ENCODE measurements around the gene EDC3. TPM values are rescaled to one million over a fixed set of nuclear protein-coding genes. Genes with fewer than 3 reads are reported as not detected.
A peak's percentile ranks its signal among the peaks of the same experiment; 100 is the strongest.

The EDC3 gene
- total RNA-seq, 2 experiments from 2014 or later: 11.0 to 11.1 TPM

DNA sequence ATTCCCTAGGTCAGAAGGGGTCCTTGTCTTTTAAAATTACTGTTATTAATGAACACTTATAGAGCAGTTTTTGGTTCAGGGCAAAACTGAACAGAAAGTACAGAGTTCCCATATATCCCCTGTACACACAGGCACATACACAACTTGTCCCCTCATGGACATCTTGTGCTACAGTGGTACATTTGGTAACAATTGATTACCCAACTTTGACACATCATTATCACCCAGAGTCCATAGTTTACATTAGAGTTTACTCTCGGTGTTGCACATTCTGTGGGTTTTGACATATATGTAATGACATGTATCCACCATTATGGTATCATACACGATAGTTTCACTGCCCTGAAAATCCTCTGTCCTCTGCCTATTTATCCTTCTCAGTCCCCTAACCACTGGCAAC, 984 bp upstream of the EDC3 start:
- intact Hi-C loops (cut with DNase I, micrococcal nuclease): loop anchor here in 1 of 2 experiments (2.0 to 10.0 kb wide), 5 partner anchors 30 to 508 kb away; partner anchors contain the start of genes ARID3B, C15orf39, COX5A and ULK3
- no peaks in the 10 kb centered on the region for H3K27me3 ChIP-seq (ENCODE audit: control insufficient read depth in 1 of 2, insufficient read depth in 2 of 2, low read length in 2 of 2)
- peak overlapping the region in 1 of 2 donors; percentile 83 for H3K27ac ChIP-seq (ENCODE audit: low read depth in 1 of 2, low read length in 2 of 2)
- TF ChIP-seq, protein P1, sequence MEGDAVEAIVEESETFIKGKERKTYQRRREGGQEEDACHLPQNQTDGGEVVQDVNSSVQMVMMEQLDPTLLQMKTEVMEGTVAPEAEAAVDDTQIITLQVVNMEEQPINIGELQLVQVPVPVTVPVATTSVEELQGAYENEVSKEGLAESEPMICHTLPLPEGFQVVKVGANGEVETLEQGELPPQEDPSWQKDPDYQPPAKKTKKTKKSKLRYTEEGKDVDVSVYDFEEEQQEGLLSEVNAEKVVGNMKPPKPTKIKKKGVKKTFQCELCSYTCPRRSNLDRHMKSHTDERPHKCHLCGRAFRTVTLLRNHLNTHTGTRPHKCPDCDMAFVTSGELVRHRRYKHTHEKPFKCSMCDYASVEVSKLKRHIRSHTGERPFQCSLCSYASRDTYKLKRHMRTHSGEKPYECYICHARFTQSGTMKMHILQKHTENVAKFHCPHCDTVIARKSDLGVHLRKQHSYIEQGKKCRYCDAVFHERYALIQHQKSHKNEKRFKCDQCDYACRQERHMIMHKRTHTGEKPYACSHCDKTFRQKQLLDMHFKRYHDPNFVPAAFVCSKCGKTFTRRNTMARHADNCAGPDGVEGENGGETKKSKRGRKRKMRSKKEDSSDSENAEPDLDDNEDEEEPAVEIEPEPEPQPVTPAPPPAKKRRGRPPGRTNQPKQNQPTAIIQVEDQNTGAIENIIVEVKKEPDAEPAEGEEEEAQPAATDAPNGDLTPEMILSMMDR (IDR thresholded peaks at IDR 0.05): no peak
- ChIA-PET POLR2A (interaction anchor here (1.4 to 1.9 kb wide), 2 partner anchors 29 to 82 kb away, joined by 7 to 8 read pairs; partner anchors contain the start of gene CLK3), CTCF (no interaction called here)
- H3K27me3 Mint-ChIP-seq: peaks cover 8% of the 10 kb centered on the region
- DNase-seq: no peak
- H3K4me1 ChIP-seq (ENCODE audit: insufficient read depth, low read length): peaks cover 16% of the 10 kb centered on the region
- no peaks in the 10 kb centered on the region for H3K36me3 ChIP-seq (ENCODE audit: insufficient read depth, low read length)
- peaks cover 39% of the 10 kb centered on the region for H3K4me1 Mint-ChIP-seq (ENCODE audit: low read depth)
- peak overlapping the region; percentile 100 for H3K4me3 Mint-ChIP-seq
- no peaks in the 10 kb centered on the region for H3K9me3 ChIP-seq (ENCODE audit: control insufficient read depth in 1 of 2, insufficient read depth in 1 of 2, low read length in 2 of 2)
- peak overlapping the region; percentile 78 for H3K4me3 ChIP-seq (ENCODE audit: low read length)
- peaks cover 17% of the 10 kb centered on the region for H3K36me3 Mint-ChIP-seq (ENCODE audit: low read depth)
- no peaks in the 10 kb centered on the region for H3K9me3 Mint-ChIP-seq
- peak overlapping the region; percentile 98 for H3K27ac Mint-ChIP-seq
- ATAC-seq (ENCODE audit: poor library complexity): no peak

DNA sequence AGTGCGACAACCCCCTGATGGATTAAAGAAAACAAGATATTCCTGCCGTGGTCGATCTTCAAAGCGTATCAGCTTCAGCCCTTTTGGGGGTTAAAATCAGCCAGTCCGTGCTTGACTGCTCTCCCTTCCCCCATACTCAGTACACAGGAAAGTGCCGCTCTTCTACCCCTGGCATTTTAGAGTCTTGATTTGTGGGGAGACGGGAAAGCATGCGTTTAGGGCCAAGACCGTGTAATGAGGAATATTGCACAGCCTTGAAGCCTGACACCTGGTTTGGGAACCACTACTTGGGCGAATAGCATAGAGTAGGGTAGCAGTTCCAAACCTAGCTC, 540 bp upstream of the EDC3 start:
- CTCF ChIA-PET: no interaction called here
- Histone ChIP-seq H3K4me3 (ENCODE audit: low read length) (peak overlapping the region; percentile 78), H3K27me3 (ENCODE audit: control insufficient read depth in 1 of 2, insufficient read depth in 2 of 2, low read length in 2 of 2) (no peaks in the 10 kb centered on the region), H3K9me3 (ENCODE audit: control insufficient read depth in 1 of 2, insufficient read depth in 1 of 2, low read length in 2 of 2) (no peaks in the 10 kb centered on the region), H3K4me1 (ENCODE audit: insufficient read depth, low read length) (peaks cover 16% of the 10 kb centered on the region), H3K36me3 (ENCODE audit: insufficient read depth, low read length) (no peaks in the 10 kb centered on the region), H3K27ac (ENCODE audit: low read depth in 1 of 2, low read length in 2 of 2) (peak overlapping the region; percentile 60 to 83)
- intact Hi-C loops (cut with DNase I, micrococcal nuclease): loop anchor here in 1 of 2 experiments (2.0 to 10.0 kb wide), 5 partner anchors 30 to 508 kb away; partner anchors contain the start of genes ARID3B, C15orf39, COX5A and ULK3
- H3K27ac Mint-ChIP-seq: peak overlapping the region; percentile 98
- TF ChIP-seq, protein P1 (IDR thresholded peaks at IDR 0.05): no peak
- H3K9me3 Mint-ChIP-seq: no peaks in the 10 kb centered on the region
- H3K36me3 Mint-ChIP-seq (ENCODE audit: low read depth): peaks cover 17% of the 10 kb centered on the region
- ATAC-seq (ENCODE audit: poor library complexity) (no peak), DNase-seq (no peak)
- peak overlapping the region; percentile 100 for H3K4me3 Mint-ChIP-seq
- POLR2A ChIA-PET: interaction anchor here (1.4 to 1.9 kb wide), 2 partner anchors 30 to 81 kb away, joined by 7 to 8 read pairs; partner anchors contain the start of gene CLK3
- H3K27me3 Mint-ChIP-seq: peaks cover 4% of the 10 kb centered on the region
- H3K4me1 Mint-ChIP-seq (ENCODE audit: low read depth): peaks cover 40% of the 10 kb centered on the region

DNA sequence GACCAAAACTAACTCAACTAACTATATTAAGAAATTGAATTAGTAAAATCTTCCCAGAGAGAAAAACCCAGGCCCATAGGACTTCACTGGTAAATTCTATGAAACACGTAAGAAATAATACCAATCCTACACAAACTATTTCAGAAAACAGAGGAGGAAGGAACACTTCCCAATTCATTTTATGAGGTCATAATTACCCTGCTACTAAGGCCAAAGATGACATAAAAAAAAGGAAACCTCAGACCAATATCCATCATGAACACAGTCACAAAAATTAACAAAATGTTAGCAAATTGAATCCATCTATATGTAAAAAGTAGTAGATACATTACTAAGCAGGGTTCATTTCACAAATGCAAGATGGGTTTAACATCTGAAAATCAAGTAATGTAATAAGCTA, 3.5 kb downstream of the EDC3 start:
- no peak for ATAC-seq (ENCODE audit: poor library complexity)
- intact Hi-C loops (cut with DNase I, micrococcal nuclease): loop anchor here in 1 of 2 experiments (5.0 to 10.0 kb wide), 4 partner anchors 75 to 512 kb away; partner anchors contain the start of genes C15orf39, CLK3, COX5A and ULK3
- peak overlapping the region; percentile 1 for H3K27ac Mint-ChIP-seq

More for the DNA sequence above, 3.5 kb downstream of the EDC3 start:
- TF ChIP-seq, protein P1 (IDR thresholded peaks at IDR 0.05): no peak
- POLR2A ChIA-PET: no interaction called here
- Mint-ChIP-seq H3K9me3 (no peaks in the 10 kb centered on the region), H3K4me1 (ENCODE audit: low read depth) (peaks cover 54% of the 10 kb centered on the region), H3K36me3 (ENCODE audit: low read depth) (peaks cover 21% of the 10 kb centered on the region), H3K4me3 (peak overlapping the region; percentile 12), H3K27me3 (no peaks in the 10 kb centered on the region)
- no peak overlapping the region for H3K27ac ChIP-seq (ENCODE audit: low read depth in 1 of 2, low read length in 2 of 2)
- no peak overlapping the region for H3K4me3 ChIP-seq (ENCODE audit: low read length)
- H3K27me3 ChIP-seq (ENCODE audit: control insufficient read depth in 1 of 2, insufficient read depth in 2 of 2, low read length in 2 of 2): no peaks in the 10 kb centered on the region
- H3K4me1 ChIP-seq (ENCODE audit: insufficient read depth, low read length): peaks cover 16% of the 10 kb centered on the region
- no peaks in the 10 kb centered on the region for H3K9me3 ChIP-seq (ENCODE audit: control insufficient read depth in 1 of 2, insufficient read depth in 1 of 2, low read length in 2 of 2)
- no peaks in the 10 kb centered on the region for H3K36me3 ChIP-seq (ENCODE audit: insufficient read depth, low read length)
- no peak for DNase-seq
- CTCF ChIA-PET: no interaction called here
